ENCODE results near the gene SLAMF1.
"Not testable (repeated sequence)": the region's sequence is repeated elsewhere in the genome, so short reads cannot be mapped to it uniquely, and the experiment has no call there.

The SLAMF1 gene

DNA sequence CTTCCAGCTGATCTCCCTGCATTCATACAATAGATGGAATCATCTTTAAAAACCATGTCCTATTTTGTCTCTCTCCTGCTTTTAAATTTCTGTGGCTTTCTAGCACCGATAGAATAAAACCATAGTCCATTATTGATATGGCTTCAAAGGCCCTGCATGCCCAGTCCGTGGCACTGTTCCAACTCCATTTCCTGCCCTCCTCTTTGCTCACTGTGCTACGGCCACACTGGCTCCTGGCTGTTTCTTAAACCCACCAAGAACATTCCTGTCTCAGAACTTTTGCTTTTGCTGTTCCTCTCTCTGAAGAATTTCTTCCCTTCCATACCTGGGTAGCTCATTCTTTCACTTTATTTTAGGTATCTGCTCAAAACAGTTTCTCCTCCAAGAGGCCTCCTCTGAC, 7.2 kb downstream of the SLAMF1 start:
- no peak for DNase-seq (ENCODE audit: low spot score)

DNA sequence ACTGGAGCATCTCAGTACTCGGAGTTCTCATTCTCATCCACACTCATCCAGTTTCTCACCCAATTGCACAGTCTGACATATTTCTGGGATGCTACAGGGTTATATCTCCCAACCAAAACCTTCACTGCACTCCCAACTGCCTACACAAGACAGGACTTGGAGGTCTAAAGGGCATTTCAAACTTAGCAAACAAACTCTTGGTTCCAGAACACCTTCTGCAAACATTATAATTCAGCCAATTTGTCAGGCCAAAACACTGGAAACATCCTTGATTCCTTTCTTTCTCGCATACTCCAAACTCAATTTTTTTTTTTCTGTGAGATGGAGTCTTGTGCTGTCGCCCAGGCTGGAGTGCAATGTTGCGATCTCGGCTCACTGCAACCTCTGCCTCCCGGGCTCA, 7.9 kb downstream of the SLAMF1 start:
- DNase-seq (ENCODE audit: low spot score): no peak

- DNase-seq (ENCODE audit: low spot score): no peak
These were observed 8.3 kb downstream of the SLAMF1 start for GRCh38 chr1:160638540-160638857.

- peak; percentile 60 for DNase-seq (ENCODE audit: low spot score)
These were observed 8.9 kb downstream of the SLAMF1 start for GRCh38 chr1:160637821-160638539.

DNA sequence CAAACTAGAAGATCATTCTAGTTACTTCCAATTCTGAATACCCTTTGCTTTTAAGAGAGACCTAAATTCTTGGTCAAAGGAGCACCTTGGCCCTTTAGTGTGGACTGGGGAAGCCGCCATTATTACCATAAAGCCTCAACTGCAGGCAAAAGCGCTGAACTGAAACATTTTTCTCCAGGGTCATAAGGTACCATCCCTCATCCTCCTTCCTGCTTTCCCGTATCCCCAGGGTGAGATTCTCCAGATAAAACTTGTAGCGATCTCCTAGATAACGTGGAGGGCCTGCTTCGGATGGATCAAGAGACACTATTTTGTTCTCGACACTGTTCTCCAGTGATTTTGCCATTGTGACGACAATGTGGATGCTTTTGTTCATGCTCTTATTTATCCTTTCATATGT, 9.8 kb downstream of the SLAMF1 start:
- DNase-seq (ENCODE audit: low spot score): no peak

DNA sequence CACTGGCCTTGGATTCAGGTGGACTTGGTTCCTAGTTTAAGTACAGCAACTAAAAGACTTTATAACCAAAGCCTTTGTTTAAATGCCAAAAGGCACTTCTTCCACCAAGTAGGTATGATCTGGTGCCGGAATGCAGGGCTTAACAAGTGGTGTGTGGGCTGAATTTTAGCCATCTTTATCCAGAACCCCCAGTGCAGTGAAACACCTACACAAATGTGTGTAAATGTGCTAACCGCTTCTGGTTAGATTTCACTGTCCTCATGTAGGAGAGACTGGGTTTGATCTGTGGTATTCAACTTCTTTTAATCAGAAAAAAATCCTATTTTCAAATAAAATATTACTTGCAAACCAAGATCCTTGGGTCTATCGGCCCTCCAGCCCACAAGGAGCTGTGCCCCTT, 10.3 kb downstream of the SLAMF1 start:
- DNase-seq (ENCODE audit: low spot score): no peak

GRCh38 chr1:160636076-160636475, 10.8 kb downstream of the SLAMF1 start:
- DNase-seq (ENCODE audit: low spot score): no peak

- no peak for DNase-seq (ENCODE audit: low spot score)
These were observed 12.0 kb downstream of the SLAMF1 start for GRCh38 chr1:160634543-160635491.

GRCh38 chr1:160633330-160633903, 13.4 kb downstream of the SLAMF1 start:
- DNase-seq (ENCODE audit: low spot score): peak; percentile 58

DNA sequence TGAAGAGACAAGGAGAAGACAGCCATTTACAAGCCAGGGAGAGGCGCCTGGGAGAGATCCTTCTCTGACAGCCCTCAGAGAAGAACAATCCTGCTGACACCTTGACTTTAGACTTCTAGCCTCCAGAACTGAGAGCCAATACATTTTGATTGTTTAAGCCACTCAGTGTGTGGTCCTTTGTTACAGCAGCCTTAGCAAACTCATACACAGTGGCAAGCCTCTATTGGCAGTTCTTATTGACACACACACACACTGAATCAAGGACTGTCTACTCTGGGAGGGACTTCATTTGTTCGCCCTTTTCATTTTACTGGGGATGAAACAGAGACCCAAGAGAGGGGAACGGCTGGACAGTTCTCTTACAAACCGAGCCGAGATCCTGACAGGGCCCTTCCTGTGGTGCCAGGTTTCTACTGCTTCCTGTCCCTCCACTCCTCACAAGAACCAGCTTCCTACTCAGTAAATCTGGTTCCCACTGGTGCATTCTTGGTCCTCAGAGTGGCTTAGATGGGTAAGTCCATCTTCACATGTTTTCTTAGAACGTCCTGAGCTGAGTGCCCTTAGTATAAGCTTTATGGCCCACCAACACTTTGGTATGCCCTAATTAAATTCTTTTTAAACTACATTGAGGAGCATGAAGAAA, 14.7 kb downstream of the SLAMF1 start:
- DNase-seq (ENCODE audit: low spot score): no peak

- no peak for DNase-seq (ENCODE audit: low spot score)
These were observed 16.1 kb downstream of the SLAMF1 start for GRCh38 chr1:160630523-160631451.

DNA sequence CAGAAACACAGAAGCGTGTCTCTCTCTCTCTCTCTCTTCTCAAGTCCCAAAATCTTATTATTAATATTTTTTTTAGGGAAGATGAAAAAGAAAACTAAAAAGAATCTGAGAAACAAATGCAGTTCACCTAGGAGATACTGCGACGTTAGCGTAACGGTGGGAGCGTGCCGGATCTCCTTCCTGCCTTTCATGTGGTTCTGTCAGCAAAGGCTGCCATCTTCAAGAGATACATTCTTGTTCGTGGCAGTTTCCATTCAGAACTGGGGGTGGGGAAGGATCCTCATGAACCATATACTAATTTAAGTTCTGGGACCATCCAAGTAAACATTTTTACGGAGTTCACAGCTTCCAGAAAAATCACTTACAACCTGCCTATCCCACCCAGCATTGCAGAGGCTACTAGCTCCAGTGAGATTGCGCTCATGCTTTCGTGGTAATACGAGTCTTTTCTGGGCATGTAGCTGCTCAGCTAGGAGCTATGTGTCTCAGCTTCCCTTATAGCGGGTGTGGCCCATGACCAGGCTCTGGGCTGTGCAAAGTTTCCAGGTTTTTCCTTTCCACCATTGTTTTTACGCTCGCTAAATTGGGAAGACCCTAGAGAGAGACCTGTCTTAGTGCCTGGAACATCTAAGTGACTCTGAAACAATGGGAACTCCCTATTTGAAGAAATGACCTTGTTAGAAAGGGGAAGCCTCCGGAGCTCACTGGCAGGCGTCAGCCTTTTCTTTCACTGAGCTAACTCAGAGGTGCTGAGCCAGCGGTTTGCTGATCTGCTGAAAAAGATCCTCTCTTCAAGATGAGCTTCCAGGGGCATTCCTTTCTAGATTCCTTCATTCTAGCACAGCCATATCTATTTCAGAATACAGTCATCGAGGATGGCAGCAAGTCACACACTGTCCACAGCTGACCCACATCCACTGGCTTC, 17.3 kb downstream of the SLAMF1 start:
- no peak for DNase-seq (ENCODE audit: low spot score)

DNA sequence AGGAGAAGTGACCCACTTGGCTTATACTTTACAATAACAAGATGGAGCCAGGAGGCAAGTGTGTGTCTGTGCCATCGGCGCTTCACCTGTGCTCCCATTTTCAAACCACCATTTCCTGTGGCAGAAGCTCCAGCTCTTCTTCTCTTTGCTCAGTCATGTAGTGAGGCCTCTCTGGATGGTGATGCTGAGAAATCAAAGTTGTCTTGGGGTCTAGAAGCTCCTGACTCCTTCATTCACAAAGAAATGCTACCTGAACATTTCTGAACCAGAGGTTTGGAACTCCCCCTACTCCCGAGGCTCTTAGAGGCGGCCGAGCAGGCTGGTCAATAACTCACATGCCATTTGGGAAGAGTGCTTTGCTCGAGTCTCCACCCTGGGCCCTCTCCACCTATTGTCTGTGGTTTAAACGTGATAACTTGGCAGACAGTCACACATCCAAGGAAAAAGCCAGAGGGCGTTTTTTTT, 18.0 kb downstream of the SLAMF1 start:
- no peak for DNase-seq (ENCODE audit: low spot score)

GRCh38 chr1:160627677-160628289, 19.1 kb downstream of the SLAMF1 start:
- not testable (repeated sequence) for DNase-seq (ENCODE audit: low spot score)

DNA sequence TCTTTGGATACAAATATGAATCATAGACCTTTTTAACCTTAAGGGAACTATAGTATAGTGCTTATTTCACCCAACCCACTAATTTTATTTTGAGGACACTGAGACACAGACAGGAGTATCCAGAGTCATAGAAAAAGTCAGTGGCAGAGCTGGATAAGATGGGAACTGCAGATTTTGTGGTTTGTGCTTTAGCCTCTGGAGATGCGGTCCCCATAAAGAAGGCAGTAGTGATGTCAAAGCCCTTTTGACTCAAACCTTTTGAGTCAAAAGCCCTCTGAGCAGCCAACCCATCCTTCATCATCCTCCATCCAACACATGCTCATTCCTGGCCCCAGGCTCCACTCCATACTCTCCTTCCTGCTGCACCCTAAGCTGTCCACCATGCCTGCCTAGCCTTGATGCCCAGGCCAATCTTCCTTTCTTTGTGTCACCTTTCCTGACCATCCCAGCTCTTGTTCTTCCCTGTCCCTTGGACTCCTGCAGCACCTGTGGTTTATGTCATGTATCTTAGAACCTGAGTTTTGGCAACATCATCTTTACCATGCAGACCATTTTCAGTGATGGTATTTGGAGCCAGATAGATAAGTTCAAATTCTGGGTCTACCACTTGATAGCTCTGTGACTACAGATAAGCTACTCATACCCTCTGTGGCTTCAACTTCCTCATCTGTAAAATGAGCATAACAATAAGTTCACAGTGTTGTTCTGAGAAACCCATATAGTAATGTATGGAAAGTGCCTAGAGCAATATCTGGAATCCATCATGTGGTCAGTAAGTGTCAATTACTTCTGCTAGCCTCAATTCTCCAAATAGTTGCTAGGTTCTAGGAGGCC, 20.1 kb downstream of the SLAMF1 start:
- no peak for DNase-seq (ENCODE audit: low spot score)

- DNase-seq (ENCODE audit: low spot score): no peak
These were observed 20.9 kb downstream of the SLAMF1 start for GRCh38 chr1:160625725-160626498.

DNA sequence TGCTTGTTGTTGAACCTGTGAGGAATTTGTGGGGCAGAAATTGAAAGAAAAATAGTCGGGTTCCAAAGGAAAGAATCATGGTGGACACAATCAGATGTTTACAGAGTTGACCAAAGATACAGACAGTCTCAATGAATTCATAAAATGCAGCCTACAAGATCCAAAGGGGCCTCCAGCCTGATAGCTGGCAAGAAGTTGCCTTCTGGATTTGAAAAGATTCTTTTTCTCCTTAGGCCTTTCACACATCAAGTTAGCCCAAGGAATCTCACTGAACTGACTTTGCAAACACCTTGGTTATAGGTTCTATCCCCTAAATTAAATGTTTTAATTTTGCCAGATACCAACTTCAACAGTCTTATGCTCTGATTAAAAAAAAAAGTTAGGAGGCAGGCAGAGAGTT, 21.5 kb downstream of the SLAMF1 start:
- no peak for DNase-seq (ENCODE audit: low spot score)

- DNase-seq (ENCODE audit: low spot score): peak; percentile 91
These were observed 22.4 kb downstream of the SLAMF1 start for GRCh38 chr1:160624464-160624863.

All from COLO829 (cell line).